Cortex of kidney (tissue), 1 donor: Measurements from ENCODE around the gene MTHFD1L.

Source experiments
- DNase-seq: peaks from one replicate; lab custom pipeline; 2025; lab: John Stamatoyannopoulos, UW

Gene MTHFD1L

DNA sequence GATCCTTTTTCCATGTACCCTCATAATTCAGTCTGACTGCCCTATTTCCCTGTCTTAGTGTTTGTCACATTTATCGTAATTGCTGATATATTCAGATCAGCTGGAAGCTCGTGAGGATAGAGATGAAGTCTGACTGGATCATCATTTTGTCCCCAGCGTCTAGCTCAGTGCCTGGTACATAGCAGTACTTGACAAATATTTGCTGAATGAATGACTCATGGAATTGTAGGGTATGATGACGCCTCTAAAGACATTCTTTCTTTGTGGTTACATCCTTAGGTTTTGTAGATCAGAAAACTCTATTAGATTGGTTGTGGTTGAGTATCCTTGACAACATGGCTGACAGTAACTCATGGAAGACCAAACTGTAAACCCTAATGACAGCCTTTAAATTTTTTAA, 68.9 kb downstream of the MTHFD1L start:
- DNase-seq: no peak

GRCh38 chr6:150936021-150936555, 70.6 kb downstream of the MTHFD1L start:
- no peak for DNase-seq

GRCh38 chr6:150937132-150937906, 71.8 kb downstream of the MTHFD1L start:
- no peak for DNase-seq

DNA sequence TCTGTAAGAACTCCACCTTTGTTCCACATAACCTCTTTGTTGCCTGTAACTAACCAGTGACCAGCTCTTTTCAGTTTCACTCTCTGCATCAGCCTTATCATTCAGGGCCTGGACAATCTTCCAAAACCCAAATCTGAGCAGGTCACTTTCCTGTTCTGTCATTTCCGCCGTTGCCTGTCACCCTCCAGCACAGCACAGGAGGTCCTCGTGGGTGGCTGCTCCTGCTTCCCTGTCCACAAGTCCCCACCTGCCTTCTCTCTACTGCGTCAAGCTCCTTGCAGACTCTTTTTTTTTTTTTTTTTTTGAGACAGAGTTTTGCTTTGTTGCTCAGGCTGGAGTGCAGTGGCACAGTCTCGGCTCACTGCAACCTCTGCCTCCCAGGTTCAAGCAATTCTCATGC, 73.9 kb downstream of the MTHFD1L start:
- no peak for DNase-seq

- no peak for DNase-seq
Observed at GRCh38 chr6:150940941-150941340, 75.4 kb downstream of the MTHFD1L start.

DNA sequence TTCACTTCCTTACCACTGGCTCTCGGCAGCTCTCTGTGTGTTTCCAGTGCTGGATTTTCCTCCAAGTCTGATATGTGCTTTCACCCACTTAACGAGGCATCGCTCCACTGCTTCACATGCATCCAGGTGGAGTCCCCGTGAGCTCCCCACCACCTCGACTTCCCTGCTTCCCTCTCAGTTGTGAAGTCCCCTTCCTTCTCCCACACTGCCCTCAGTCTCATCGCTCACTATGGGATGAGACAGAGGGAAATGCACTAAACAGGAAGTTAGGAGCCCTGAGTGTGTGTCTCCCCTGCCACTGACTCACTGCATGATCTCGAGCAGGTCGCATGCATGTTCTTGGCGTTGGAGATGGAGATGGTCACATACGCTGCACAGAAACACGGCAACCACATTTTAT, 84.0 kb downstream of the MTHFD1L start:
- no peak for DNase-seq

DNA sequence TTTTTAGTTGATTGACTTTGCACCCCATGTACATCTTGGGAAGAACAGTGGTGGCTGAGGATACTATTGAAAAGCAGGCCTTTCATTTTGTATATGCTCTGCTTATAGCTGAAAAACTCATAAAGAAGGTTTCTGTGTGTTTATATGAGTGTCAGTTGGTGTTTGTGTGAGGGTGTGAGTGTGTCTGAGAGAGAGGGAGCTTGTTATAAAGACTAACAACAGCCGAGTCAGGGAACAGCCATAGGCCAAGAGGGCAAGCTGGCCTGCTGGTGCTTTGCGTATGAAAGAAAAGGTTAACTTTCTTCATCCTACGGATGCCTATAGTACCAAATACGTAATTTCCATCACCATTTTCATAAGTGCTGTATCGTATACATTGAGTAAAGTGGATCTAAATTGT, 88.3 kb downstream of the MTHFD1L start:
- DNase-seq: no peak

GRCh38 chr6:150959166-150959565, 93.7 kb downstream of the MTHFD1L start:
- DNase-seq: no peak

- no peak for DNase-seq
Observed at GRCh38 chr6:150962436-150962835, 96.9 kb downstream of the MTHFD1L start.

DNA sequence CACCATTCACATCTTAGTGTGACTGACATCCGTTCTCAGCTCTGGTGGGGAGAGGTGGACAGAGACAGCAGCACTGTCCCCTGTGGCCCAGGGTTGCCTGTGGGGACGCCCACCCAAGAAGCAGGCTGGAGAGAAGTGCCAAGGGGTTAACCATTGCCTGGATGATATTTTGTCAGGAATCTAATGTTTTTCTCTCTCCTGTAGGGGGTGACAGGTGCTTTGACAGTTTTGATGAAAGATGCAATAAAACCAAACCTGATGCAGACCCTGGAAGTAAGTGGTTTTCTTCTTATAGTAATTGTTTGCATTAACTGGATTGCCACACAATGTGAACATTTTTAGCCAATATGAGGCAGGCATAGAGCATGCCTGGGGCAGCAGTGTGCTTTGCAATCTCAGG, 99.3 kb downstream of the MTHFD1L start:
- no peak for DNase-seq

DNA sequence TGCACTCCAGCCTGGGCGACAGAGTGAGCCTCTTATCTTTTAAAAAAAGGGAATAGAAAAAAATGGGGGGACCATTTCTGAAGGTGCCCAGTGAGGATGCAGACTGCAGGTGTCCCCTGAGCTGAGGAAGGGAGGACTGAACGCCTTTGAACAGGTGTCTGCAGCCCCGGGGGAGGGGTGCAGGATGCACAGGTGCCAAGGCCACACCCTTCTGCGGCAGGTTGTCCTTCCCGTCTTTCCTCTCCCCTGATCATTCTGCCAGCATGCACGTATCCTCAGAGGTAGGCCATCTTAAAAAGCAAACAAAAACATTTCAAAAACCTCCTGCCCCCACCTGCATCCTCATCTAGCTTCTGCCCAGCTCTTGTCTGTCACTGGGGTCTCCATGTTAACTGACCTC, 101.3 kb downstream of the MTHFD1L start:
- DNase-seq: no peak

GRCh38 chr6:150967381-150967780, 101.9 kb downstream of the MTHFD1L start:
- DNase-seq: no peak

DNA sequence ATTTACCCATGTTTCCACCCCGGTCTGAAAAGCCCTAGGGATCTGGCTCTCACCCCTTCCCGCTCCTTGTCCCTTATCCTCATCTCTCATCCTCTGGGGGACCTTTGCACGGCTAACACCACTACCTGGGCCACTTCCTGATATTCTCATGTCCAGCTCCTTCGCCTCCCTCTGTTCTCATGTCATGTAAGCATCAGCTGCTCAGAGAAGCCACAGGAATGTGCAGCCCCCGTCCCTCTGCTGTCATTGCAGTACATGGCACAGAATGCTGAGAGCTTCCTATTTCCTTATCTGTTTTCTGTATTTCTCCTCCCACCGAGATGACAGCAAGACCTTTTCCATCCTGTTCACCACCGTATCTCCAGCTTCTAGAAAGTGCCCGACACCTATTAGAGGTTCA, 102.4 kb downstream of the MTHFD1L start:
- DNase-seq: no peak

DNA sequence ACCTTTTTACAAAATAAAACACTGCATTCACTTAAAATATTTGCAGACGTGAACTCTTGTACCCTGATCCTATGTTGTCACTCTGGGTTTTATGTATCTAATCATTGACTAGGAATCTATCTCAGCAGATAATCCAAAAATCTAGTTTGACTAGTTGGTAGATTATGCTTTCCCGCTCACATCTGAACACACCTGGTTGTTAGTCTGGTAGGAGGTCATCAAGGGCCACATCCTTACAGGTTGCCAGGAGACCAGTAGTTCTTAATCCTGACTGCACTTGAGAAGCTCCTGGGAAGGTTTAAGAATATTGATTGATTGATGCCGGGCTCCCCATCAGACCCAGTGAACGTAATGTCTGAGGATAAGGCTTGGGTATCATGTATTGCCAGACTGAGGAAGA, 104.4 kb downstream of the MTHFD1L start:
- no peak for DNase-seq

DNA sequence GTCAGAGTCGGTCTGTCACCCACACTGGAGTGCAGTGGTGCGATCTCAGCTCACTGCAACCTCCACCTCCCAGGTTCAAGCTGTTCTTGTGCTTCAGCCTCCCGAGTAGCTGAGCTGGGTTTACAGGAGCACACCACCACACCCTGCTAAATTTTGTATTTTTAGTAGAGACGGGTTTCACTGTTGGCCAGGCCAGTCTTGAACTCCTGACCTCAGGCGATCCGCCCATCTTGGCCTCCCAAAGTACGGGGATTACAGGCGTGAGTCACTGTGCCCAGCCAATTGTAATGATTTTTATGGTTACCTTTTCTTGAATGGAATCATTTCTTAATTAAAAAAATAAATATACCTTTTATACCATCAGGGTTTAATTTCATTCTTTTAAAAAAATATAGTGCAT, 105.7 kb downstream of the MTHFD1L start:
- no peak for DNase-seq

- DNase-seq: no peak
Observed at GRCh38 chr6:150975136-150975535, 109.6 kb downstream of the MTHFD1L start.

- DNase-seq: no peak
Observed at GRCh38 chr6:150977281-150977680, 111.8 kb downstream of the MTHFD1L start.

- no peak for DNase-seq
Observed at GRCh38 chr6:150978624-150979023, 113.1 kb downstream of the MTHFD1L start.

GRCh38 chr6:150979826-150980350, 114.4 kb downstream of the MTHFD1L start:
- DNase-seq: no peak

DNA sequence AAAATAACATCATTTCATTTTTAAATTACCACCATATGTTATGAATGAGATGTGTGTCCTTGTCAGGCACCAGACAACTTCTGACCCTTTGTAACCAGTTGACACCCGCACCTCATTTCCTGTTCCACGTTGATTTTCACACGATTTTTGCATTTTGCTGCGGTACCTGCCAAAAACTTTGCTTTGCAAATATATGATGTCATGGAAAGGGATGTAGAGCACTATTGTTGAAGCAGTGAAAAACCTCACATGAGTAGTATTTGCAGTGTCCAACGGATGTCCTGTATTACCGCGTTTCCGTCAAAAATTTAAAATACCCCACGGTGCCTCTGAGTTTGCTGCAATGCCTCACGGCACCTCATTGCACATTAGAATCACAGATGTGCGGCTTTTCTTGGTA, 115.6 kb downstream of the MTHFD1L start:
- DNase-seq: no peak

DNA sequence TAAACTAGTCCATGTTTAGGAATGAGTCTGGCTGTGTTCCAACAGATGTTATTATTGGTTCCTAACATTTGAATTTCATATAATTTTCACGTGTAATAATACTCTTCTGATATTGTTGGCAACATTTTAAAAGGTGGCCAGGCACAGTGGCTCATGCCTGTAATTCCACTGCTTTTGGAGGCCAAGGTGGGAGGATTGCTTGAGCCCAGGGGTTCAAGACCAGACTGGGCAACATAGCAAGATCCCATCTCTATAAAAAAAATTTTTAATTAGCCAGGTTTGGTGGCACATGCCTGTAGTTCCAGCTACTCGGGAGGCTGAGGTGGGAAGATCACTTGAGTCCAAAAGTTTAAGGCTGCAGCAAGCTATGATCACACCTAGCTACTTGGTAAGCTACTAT, 116.2 kb downstream of the MTHFD1L start:
- no peak for DNase-seq

DNA sequence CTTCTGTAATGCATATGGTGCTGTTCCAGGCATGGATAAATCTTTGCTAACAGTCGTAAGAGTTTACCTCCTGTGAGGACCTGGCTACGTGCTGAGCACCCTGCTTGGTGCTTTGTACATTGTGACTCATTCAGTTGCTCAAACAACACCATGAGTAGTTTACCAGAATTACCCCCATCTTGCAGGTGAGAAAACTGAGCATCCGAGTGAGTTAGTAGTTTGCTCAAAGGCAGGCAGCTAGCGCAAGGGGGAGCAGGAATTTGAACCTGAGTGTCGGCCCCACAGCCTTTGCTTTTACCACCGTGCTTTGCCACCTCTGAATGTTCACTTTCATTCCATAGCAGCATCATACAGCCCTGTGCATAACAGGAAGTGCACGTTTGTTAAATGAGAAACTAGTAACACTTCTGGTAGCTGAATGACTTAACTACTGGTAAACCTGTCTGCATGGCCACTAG, 121.9 kb downstream of the MTHFD1L start:
- DNase-seq: no peak

DNA sequence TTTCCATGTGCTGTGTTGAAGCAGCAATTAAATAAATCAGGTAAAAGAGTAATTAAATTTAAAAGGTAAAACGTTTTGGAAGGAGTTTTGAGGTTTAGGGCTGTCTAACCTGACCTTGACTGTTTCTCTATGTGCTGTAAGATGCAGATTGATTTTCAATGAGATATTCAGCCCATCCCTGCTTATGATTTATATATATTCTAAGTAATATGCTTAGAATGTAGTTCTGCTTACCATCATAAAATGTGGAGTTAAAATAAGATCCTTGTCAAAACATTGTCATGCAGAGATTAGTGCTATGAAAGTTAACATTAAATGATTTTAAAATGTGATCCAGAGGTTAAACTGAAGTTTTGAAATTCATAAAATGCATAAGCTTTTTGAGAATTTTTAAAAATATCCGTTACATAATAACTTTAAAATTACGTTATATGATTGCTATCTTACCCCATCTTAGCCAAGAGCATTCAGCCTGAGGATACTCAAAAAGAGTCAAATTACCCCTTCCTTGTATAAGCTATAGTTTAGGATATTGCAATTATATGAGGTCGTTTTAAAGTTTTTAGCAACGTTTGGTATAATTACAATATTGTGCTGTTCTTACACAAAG, 122.5 kb downstream of the MTHFD1L start:
- no peak for DNase-seq
